ENCODE data around the gene B3GAT1.

DNA sequence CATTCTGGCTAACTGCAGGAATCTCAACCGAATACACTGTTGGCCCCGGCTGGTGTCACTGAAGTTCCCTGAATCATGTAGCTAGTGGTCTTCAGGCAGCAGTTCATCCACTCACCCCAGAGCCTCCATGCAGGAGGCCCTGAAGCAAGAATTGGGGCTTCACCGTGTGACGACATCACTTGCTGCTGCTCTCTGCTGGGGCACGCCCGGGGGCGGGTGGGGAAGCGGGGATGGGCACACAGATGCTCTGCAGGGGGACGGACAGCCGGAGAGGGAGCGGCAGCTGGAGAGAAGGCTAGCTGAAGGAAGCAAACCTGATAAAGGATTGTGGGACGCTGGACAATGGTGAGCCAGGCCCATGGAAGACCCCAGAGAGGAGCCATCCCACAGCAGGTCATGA is 17.0 kb downstream of the B3GAT1 start:
- no peak for TF ChIP-seq POLR2AphosphoS5 (IDR thresholded peaks at IDR 0.05; ENCODE audit: low read depth, low read length)
- no peak for TF ChIP-seq POLR2A (IDR thresholded peaks at IDR 0.05; ENCODE audit: low read depth, low read length)
- TF ChIP-seq TAF1 (IDR thresholded peaks at IDR 0.05; ENCODE audit: low read depth, low read length): no peak
- no peak for TF ChIP-seq PAX5 (IDR thresholded peaks at IDR 0.05; ENCODE audit: insufficient read depth, low read length, severe bottlenecking)
- TF ChIP-seq SPI1 (IDR thresholded peaks at IDR 0.05; ENCODE audit: low read depth, low read length): no peak
